CD4-positive, alpha-beta T cell treated with Interleukin-1 beta for 1 hour (primary cell): ENCODE data around the gene ERMN.
"Not testable (repeated sequence)": the region's sequence is repeated elsewhere in the genome, so short reads cannot be mapped to it uniquely, and the experiment has no call there.

Source experiments
- DNase-seq, 2 donors: peaks; one replicate each; pipeline ENCODE4 v3.0.0-alpha.2; 2020 to 2022

The ERMN gene

GRCh38 chr2:157325786-157326185 is at the start of gene ERMN:
ERMN (minus strand) TSS chr2:157325824; CDS start chr2:157325642, 182 bp downstream.
- no peak for DNase-seq

- DNase-seq = no peak
These were observed 49.8 kb upstream of the ERMN start for GRCh38 chr2:157375384-157375783.

- DNase-seq = not testable (repeated sequence)
These were observed 42.9 kb upstream of the ERMN start for GRCh38 chr2:157368508-157368907.

- no peak for DNase-seq
These were observed 42.1 kb upstream of the ERMN start for GRCh38 chr2:157367704-157368103.

GRCh38 chr2:157364257-157364974 is 38.8 kb upstream of the ERMN start:
- DNase-seq = no peak

GRCh38 chr2:157363612-157364101 is 38.0 kb upstream of the ERMN start:
- DNase-seq = peak in 1 of 2 donors; percentile 6

GRCh38 chr2:157362627-157363026 is 37.0 kb upstream of the ERMN start:
- no peak for DNase-seq

- DNase-seq = no peak
These were observed 35.9 kb upstream of the ERMN start for GRCh38 chr2:157361526-157361925.

- no peak for DNase-seq
These were observed 34.0 kb upstream of the ERMN start for GRCh38 chr2:157359628-157360027.

- no peak for DNase-seq
These were observed 30.0 kb upstream of the ERMN start for GRCh38 chr2:157355618-157356017.

- no peak for DNase-seq
These were observed 24.4 kb upstream of the ERMN start for GRCh38 chr2:157349949-157350515.

GRCh38 chr2:157348291-157348921 is 22.8 kb upstream of the ERMN start:
- no peak for DNase-seq

- DNase-seq = no peak
These were observed 20.2 kb upstream of the ERMN start for GRCh38 chr2:157345647-157346389.

GRCh38 chr2:157341381-157341780 is 15.8 kb upstream of the ERMN start:
- not testable (repeated sequence) for DNase-seq

GRCh38 chr2:157339965-157340655 is 14.5 kb upstream of the ERMN start:
- no peak for DNase-seq

GRCh38 chr2:157337978-157338377 is 12.4 kb upstream of the ERMN start:
- peak in 1 of 2 donors; percentile 7 for DNase-seq

- peak in 1 of 2 donors; percentile 67 for DNase-seq
These were observed 10.8 kb upstream of the ERMN start for GRCh38 chr2:157336137-157337010.

- DNase-seq = no peak
These were observed 9.2 kb upstream of the ERMN start for GRCh38 chr2:157334797-157335196.

- no peak for DNase-seq
These were observed 8.7 kb upstream of the ERMN start for GRCh38 chr2:157334335-157334734.

GRCh38 chr2:157333304-157334047 is 7.9 kb upstream of the ERMN start:
- DNase-seq = no peak

GRCh38 chr2:157329524-157329923 is 3.9 kb upstream of the ERMN start:
- no peak for DNase-seq
